GM23338 (cell line): ENCODE measurements around the gene DGKB. TPM values are rescaled to one million over a fixed set of nuclear protein-coding genes. Genes with fewer than 3 reads are reported as not detected.

Source experiments
- ATAC-seq: fragments of 200-7000 bp; cut with Tn5 transposase; 3 replicates; pipeline ENCODE4 v1.9.1; 2020
- DNase-seq: peaks from one replicate; pipeline ENCODE4 v3.0.0-alpha.2; 2015; ENCODE audit warnings: low spot score
- H2AFZ ChIP-seq: fragments of 200-600 bp; sonication (generic); 2 replicates; pipeline ENCODE4 v1.8.0; 2016; ENCODE audit warnings: antibody characterized with exemption, mild to moderate bottlenecking, moderate library complexity
- H3F3A ChIP-seq: fragments of 200-600 bp; sonication (generic); replicated peaks from 2 replicates; pipeline ENCODE4 v1.8.0; 2017; ENCODE audit warnings: antibody characterized with exemption, mixed run types, low read depth
- H3K27ac ChIP-seq: fragments of 200-600 bp; sonication (generic); 2 replicates; pipeline ENCODE4 v1.6.1; 2016; ENCODE audit warnings: low read depth
- H3K27me3 ChIP-seq: fragments of 200-600 bp; sonication (generic); 2 replicates; pipeline ENCODE4 v1.8.0; 2016; ENCODE audit warnings: mild to moderate bottlenecking, mixed run types, moderate library complexity; ENCODE audit not compliant: insufficient read depth
- H3K36me3 ChIP-seq: fragments of 200-600 bp; sonication (generic); 2 replicates; pipeline ENCODE4 v1.8.0; 2016; ENCODE audit warnings: mild to moderate bottlenecking; ENCODE audit not compliant: insufficient read depth
- H3K4me1 ChIP-seq: fragments of 200-600 bp; sonication (generic); 2 replicates; pipeline ENCODE4 v1.8.0; 2016; ENCODE audit warnings: mild to moderate bottlenecking, moderate library complexity; ENCODE audit not compliant: insufficient read depth
- H3K4me2 ChIP-seq: fragments of 200-600 bp; sonication (generic); 2 replicates; pipeline ENCODE4 v1.7.1; 2017; ENCODE audit warnings: mixed run types
- H3K4me3 ChIP-seq: fragments of 200-600 bp; sonication (generic); 2 replicates; pipeline ENCODE4 v1.6.1; 2016; ENCODE audit warnings: mixed run types
- H3K79me2 ChIP-seq: fragments of 200-600 bp; sonication (generic); replicated peaks from 2 replicates; pipeline ENCODE4 v1.8.0; 2017; ENCODE audit warnings: mild to moderate bottlenecking; ENCODE audit not compliant: insufficient read depth
- H3K9me2 ChIP-seq: fragments of 200-600 bp; sonication (generic); 2 replicates; pipeline ENCODE4 v1.8.0; 2017; ENCODE audit not compliant: insufficient read depth
- H4K20me1 ChIP-seq: fragments of 200-600 bp; sonication (generic); replicated peaks from 2 replicates; pipeline ENCODE4 v1.8.0; 2017; ENCODE audit warnings: mild to moderate bottlenecking; ENCODE audit not compliant: insufficient read depth
- H3K27ac Mint-ChIP-seq: 2 replicates; pipeline ENCODE4 v1.8.0; 2020; ENCODE audit warnings: inconsistent platforms, mild to moderate bottlenecking, moderate library complexity, mixed read lengths
- H3K27me3 Mint-ChIP-seq: 3 replicates; pipeline ENCODE4 v1.8.0; 2022; ENCODE audit warnings: low read depth, mild to moderate bottlenecking, moderate library complexity, mixed read lengths, inconsistent platforms; ENCODE audit not compliant: insufficient read depth, poor library complexity
- H3K36me3 Mint-ChIP-seq: 3 replicates; pipeline ENCODE4 v1.8.0; 2021; ENCODE audit warnings: low read depth, mild to moderate bottlenecking, inconsistent platforms, moderate library complexity, mixed read lengths
- H3K4me1 Mint-ChIP-seq: 3 replicates; pipeline ENCODE4 v1.8.0; 2020; ENCODE audit warnings: mild to moderate bottlenecking, inconsistent platforms, mixed read lengths
- H3K4me3 Mint-ChIP-seq: 3 replicates; pipeline ENCODE4 v1.8.0; 2021; ENCODE audit warnings: moderate library complexity, mild to moderate bottlenecking, inconsistent platforms, mixed read lengths
- H3K9me3 Mint-ChIP-seq: 3 replicates; pipeline ENCODE4 v1.8.0; 2020; ENCODE audit warnings: moderate library complexity, mild to moderate bottlenecking, inconsistent platforms, mixed read lengths
- CREB1 ChIP-seq: fragments of 250-450 bp; sonication (Bioruptor Pico); IDR thresholded peaks from 2 replicates; pipeline ENCODE4 v1.5.0; 2020; ENCODE audit warnings: low read depth, mild to moderate bottlenecking, moderate library complexity
- EZH2 ChIP-seq: fragments of 200-600 bp; sonication (generic); IDR thresholded peaks from one replicate; pipeline ENCODE4 v1.8.0; 2017; ENCODE audit warnings: antibody characterized with exemption, mild to moderate bottlenecking, low read depth; ENCODE audit not compliant: unreplicated experiment
- EZH2phosphoT487 ChIP-seq: fragments of 200-600 bp; sonication (generic); IDR thresholded peaks from one replicate; pipeline ENCODE4 v1.8.1; 2018; ENCODE audit warnings: antibody characterized with exemption; ENCODE audit not compliant: unreplicated experiment
- JUNB ChIP-seq: IDR thresholded peaks from one replicate; pipeline ENCODE4 v1.6.1; 2016; ENCODE audit warnings: antibody characterized with exemption; ENCODE audit not compliant: unreplicated experiment
- NANOG ChIP-seq: IDR thresholded peaks from 2 replicates; pipeline ENCODE4 v1.6.1; 2016; ENCODE audit warnings: antibody characterized with exemption, borderline replicate concordance
- STAT1 ChIP-seq: IDR thresholded peaks from one replicate; pipeline ENCODE4 v1.6.1; 2016; ENCODE audit warnings: antibody characterized with exemption; ENCODE audit not compliant: unreplicated experiment
- ZNF114 ChIP-seq: fragments of 250-450 bp; sonication (Bioruptor Pico); IDR thresholded peaks from 2 replicates; pipeline ENCODE4 v1.5.0; 2020; ENCODE audit warnings: mild to moderate bottlenecking, moderate library complexity
- polyA plus RNA-seq: library from polyadenylated mRNA; unstranded; fragments of >200 nt; fragmentation: Nextera tagmentation; extraction: Ambion mirVana; gene quantifications from 2 replicates; pipeline ENCODE4 v1.2.1, GENCODE V29; 2016
- total RNA-seq: library from RNA; depleted of rRNA; stranded (reverse); fragments of >200 nt; shearing (Covaris generic); gene quantifications from 2 replicates; pipeline ENCODE4 v1.2.3, GENCODE V29; 2014
- TF ChIP-seq, protein P1 (sequence below): fragments of 250-450 bp; sonication (Bioruptor Pico); IDR thresholded peaks from 2 replicates; pipeline ENCODE4 v1.5.0; 2020; ENCODE audit warnings: mild to moderate bottlenecking, moderate library complexity
- TF ChIP-seq, protein P2 (sequence below): IDR thresholded peaks from 2 replicates; pipeline ENCODE4 v1.6.1; 2016; ENCODE audit warnings: antibody characterized with exemption
- TF ChIP-seq, protein P3 (sequence below), 2 experiments: fragments of 200-600 bp in 1 of 2; sonication (generic) in 1 of 2; conservative IDR thresholded peaks; 2 replicates each; pipeline versions ENCODE4 v1.5.1 to v1.6.1; 2016 to 2017; ENCODE audit warnings: antibody characterized with exemption in 2 of 2, low read depth in 2 of 2, mild to moderate bottlenecking in 2 of 2, moderate library complexity in 1 of 2
- TF ChIP-seq, protein P4 (sequence below): IDR thresholded peaks from one replicate; pipeline ENCODE4 v1.6.1; 2018; ENCODE audit warnings: antibody characterized with exemption; ENCODE audit not compliant: unreplicated experiment

The DGKB gene
- total and polyA plus RNA-seq, 2 experiments from 2014 or later, result 4.8 to 11.5 TPM

DNA sequence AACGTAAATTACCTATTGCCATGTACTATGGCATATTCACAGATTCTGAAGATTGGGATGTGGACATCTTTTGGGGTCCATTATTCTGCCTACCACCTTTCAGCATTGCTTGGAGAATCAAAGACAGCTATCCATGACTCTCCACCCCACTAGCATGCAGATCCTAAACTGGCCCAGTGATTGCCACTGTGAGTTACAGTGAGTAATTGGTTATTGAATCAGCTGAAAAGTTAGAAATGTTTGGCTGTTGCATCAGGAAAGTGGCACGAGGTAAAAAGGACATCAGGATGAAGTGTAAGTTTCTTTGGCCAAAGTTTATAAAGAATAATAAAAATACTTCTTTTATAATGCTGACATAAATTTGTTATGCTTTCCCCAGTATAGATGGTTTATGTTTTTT, 764.9 kb downstream of the DGKB start (continued):
- TF ChIP-seq, protein P1, sequence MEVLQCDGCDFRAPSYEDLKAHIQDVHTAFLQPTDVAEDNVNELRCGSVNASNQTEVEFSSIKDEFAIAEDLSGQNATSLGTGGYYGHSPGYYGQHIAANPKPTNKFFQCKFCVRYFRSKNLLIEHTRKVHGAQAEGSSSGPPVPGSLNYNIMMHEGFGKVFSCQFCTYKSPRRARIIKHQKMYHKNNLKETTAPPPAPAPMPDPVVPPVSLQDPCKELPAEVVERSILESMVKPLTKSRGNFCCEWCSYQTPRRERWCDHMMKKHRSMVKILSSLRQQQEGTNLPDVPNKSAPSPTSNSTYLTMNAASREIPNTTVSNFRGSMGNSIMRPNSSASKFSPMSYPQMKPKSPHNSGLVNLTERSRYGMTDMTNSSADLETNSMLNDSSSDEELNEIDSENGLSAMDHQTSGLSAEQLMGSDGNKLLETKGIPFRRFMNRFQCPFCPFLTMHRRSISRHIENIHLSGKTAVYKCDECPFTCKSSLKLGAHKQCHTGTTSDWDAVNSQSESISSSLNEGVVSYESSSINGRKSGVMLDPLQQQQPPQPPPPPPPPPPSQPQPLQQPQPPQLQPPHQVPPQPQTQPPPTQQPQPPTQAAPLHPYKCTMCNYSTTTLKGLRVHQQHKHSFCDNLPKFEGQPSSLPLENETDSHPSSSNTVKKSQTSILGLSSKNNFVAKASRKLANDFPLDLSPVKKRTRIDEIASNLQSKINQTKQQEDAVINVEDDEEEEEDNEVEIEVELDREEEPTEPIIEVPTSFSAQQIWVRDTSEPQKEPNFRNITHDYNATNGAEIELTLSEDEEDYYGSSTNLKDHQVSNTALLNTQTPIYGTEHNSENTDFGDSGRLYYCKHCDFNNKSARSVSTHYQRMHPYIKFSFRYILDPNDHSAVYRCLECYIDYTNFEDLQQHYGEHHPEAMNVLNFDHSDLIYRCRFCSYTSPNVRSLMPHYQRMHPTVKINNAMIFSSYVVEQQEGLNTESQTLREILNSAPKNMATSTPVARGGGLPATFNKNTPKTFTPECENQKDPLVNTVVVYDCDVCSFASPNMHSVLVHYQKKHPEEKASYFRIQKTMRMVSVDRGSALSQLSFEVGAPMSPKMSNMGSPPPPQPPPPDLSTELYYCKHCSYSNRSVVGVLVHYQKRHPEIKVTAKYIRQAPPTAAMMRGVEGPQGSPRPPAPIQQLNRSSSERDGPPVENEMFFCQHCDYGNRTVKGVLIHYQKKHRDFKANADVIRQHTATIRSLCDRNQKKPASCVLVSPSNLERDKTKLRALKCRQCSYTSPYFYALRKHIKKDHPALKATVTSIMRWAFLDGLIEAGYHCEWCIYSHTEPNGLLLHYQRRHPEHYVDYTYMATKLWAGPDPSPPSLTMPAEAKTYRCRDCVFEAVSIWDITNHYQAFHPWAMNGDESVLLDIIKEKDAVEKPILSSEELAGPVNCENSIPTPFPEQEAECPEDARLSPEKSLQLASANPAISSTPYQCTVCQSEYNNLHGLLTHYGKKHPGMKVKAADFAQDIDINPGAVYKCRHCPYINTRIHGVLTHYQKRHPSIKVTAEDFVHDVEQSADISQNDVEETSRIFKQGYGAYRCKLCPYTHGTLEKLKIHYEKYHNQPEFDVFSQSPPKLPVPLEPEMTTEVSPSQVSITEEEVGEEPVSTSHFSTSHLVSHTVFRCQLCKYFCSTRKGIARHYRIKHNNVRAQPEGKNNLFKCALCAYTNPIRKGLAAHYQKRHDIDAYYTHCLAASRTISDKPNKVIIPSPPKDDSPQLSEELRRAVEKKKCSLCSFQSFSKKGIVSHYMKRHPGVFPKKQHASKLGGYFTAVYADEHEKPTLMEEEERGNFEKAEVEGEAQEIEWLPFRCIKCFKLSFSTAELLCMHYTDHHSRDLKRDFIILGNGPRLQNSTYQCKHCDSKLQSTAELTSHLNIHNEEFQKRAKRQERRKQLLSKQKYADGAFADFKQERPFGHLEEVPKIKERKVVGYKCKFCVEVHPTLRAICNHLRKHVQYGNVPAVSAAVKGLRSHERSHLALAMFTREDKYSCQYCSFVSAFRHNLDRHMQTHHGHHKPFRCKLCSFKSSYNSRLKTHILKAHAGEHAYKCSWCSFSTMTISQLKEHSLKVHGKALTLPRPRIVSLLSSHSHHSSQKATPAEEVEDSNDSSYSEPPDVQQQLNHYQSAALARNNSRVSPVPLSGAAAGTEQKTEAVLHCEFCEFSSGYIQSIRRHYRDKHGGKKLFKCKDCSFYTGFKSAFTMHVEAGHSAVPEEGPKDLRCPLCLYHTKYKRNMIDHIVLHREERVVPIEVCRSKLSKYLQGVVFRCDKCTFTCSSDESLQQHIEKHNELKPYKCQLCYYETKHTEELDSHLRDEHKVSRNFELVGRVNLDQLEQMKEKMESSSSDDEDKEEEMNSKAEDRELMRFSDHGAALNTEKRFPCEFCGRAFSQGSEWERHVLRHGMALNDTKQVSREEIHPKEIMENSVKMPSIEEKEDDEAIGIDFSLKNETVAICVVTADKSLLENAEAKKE, result no peak
- TF ChIP-seq, protein P2, sequence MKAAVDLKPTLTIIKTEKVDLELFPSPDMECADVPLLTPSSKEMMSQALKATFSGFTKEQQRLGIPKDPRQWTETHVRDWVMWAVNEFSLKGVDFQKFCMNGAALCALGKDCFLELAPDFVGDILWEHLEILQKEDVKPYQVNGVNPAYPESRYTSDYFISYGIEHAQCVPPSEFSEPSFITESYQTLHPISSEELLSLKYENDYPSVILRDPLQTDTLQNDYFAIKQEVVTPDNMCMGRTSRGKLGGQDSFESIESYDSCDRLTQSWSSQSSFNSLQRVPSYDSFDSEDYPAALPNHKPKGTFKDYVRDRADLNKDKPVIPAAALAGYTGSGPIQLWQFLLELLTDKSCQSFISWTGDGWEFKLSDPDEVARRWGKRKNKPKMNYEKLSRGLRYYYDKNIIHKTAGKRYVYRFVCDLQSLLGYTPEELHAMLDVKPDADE, result no peak
- TF ChIP-seq, protein P3, sequence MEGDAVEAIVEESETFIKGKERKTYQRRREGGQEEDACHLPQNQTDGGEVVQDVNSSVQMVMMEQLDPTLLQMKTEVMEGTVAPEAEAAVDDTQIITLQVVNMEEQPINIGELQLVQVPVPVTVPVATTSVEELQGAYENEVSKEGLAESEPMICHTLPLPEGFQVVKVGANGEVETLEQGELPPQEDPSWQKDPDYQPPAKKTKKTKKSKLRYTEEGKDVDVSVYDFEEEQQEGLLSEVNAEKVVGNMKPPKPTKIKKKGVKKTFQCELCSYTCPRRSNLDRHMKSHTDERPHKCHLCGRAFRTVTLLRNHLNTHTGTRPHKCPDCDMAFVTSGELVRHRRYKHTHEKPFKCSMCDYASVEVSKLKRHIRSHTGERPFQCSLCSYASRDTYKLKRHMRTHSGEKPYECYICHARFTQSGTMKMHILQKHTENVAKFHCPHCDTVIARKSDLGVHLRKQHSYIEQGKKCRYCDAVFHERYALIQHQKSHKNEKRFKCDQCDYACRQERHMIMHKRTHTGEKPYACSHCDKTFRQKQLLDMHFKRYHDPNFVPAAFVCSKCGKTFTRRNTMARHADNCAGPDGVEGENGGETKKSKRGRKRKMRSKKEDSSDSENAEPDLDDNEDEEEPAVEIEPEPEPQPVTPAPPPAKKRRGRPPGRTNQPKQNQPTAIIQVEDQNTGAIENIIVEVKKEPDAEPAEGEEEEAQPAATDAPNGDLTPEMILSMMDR (conservative IDR thresholded peaks at IDR 0.05; ENCODE audit: low read depth in 2 of 2), result no peak
- no peak for TF ChIP-seq NANOG
- no peak for TF ChIP-seq EZH2

DNA sequence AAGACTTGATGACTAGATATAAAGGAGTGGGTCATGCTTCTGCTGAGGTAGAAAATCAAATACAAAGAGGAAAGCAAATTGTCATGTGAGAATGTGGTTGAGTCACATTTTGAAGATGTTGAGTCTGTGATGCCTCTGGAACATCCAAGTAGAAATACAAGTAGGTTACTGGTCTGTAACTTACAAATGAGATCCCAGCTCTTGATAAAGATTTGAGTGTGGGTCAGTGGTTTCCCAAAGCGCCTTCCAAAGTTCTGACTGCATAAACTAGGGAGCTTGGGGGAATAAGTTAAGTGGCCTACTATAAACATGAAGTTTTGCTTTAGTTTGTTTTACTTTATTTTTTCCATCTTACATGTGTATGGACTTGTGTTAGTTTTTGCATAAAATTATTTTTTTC, 768.8 kb downstream of the DGKB start:
- no peaks in the 10 kb centered on the region for H3K27me3 Mint-ChIP-seq
- H3K4me2 ChIP-seq, result no peak overlapping the region
- H4K20me1 ChIP-seq, result no peaks in the 10 kb centered on the region
- H3K4me3 ChIP-seq, result no peak overlapping the region
- no peak overlapping the region for H2AFZ ChIP-seq
- ATAC-seq, result no peak
- H3K27me3 ChIP-seq, result no peaks in the 10 kb centered on the region
- no peaks in the 10 kb centered on the region for H3K36me3 Mint-ChIP-seq
- no peaks in the 10 kb centered on the region for H3K79me2 ChIP-seq
- no peaks in the 10 kb centered on the region for H3K4me1 ChIP-seq
- no peaks in the 10 kb centered on the region for H3K9me2 ChIP-seq
- no peaks in the 10 kb centered on the region for H3K36me3 ChIP-seq
- no peak for DNase-seq
- H3K9me3 Mint-ChIP-seq, result no peaks in the 10 kb centered on the region
- H3K27ac ChIP-seq, result no peak overlapping the region
- no peak overlapping the region for H3K4me3 Mint-ChIP-seq
- no peaks in the 10 kb centered on the region; the same call in 2 of the 3 replicates for H3K4me1 Mint-ChIP-seq
- no peaks in the 10 kb centered on the region for H3F3A ChIP-seq
- H3K27ac Mint-ChIP-seq, result no peak overlapping the region
- TF ChIP-seq, protein P4, sequence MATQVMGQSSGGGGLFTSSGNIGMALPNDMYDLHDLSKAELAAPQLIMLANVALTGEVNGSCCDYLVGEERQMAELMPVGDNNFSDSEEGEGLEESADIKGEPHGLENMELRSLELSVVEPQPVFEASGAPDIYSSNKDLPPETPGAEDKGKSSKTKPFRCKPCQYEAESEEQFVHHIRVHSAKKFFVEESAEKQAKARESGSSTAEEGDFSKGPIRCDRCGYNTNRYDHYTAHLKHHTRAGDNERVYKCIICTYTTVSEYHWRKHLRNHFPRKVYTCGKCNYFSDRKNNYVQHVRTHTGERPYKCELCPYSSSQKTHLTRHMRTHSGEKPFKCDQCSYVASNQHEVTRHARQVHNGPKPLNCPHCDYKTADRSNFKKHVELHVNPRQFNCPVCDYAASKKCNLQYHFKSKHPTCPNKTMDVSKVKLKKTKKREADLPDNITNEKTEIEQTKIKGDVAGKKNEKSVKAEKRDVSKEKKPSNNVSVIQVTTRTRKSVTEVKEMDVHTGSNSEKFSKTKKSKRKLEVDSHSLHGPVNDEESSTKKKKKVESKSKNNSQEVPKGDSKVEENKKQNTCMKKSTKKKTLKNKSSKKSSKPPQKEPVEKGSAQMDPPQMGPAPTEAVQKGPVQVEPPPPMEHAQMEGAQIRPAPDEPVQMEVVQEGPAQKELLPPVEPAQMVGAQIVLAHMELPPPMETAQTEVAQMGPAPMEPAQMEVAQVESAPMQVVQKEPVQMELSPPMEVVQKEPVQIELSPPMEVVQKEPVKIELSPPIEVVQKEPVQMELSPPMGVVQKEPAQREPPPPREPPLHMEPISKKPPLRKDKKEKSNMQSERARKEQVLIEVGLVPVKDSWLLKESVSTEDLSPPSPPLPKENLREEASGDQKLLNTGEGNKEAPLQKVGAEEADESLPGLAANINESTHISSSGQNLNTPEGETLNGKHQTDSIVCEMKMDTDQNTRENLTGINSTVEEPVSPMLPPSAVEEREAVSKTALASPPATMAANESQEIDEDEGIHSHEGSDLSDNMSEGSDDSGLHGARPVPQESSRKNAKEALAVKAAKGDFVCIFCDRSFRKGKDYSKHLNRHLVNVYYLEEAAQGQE, result no peak
- TF ChIP-seq ZNF114 (no peak), JUNB (no peak), CREB1 (CRISPR knock-in tag) (no peak), EZH2phosphoT487 (no peak), STAT1 (no peak), EZH2 (no peak)
- TF ChIP-seq, protein P3 (conservative IDR thresholded peaks at IDR 0.05; ENCODE audit: low read depth in 2 of 2), result no peak
